ENCODE data around the gene GALNT13. TPM values are rescaled to one million over a fixed set of nuclear protein-coding genes. Genes with fewer than 3 reads are reported as not detected.

The GALNT13 gene
- total RNA-seq, 2 donors from 2014 or later, result 0.33 to 5.7 TPM

DNA sequence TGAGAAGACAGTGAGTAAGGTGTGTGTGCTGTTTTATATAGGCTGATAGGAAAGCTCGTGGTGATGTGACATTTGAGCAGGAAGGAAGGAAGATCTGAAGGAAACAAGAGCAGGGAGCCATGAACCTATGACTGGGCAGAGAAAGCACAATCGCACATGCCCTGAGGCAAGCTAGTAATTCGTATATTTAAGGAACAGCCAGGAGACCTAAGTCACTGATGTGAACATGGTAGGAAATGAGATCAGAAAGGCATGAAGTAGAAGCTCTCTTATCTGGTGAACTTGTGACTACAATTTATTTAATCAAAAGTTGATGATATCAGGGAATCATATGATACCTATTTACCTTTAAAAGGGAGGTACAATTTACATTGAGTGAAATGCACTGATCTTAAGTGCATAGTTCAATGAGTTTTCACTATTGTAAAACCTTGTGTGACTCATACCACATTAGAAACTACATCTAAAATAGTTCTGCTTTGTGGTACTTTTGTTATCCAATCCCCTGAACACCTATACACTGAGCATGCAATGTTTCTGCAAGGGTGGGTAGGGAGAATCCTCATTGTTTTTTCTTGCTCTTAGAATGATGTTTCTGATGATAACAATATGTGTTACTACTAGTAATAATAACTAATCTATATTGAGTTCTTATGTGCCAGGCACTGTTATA is 67.5 kb downstream of the GALNT13 start:
- DNase-seq (no peak), ATAC-seq (no peak)
- Histone ChIP-seq H3K36me3 (replicated peaks in 1 of 2; ENCODE audit: insufficient read depth in 1 of 2, low read depth in 2 of 2) (no peaks in the 10 kb centered on the region), H3K4me1 (no peaks in the 10 kb centered on the region), H3K27ac (no peak overlapping the region), H3K9me3 (no peaks in the 10 kb centered on the region), H3K4me3 (no peak overlapping the region), H3K27me3 (no peaks in the 10 kb centered on the region)
- intact Hi-C loops (cut with DNase I), result no loop called here
- TF ChIP-seq CTCF (IDR thresholded peaks at IDR 0.05) (no peak), POLR2A (IDR thresholded peaks at IDR 0.05) (no peak)
- 53 to 64% methylated on average over 3 of the region's 3 CpGs for WGBS, 2 donors

DNA sequence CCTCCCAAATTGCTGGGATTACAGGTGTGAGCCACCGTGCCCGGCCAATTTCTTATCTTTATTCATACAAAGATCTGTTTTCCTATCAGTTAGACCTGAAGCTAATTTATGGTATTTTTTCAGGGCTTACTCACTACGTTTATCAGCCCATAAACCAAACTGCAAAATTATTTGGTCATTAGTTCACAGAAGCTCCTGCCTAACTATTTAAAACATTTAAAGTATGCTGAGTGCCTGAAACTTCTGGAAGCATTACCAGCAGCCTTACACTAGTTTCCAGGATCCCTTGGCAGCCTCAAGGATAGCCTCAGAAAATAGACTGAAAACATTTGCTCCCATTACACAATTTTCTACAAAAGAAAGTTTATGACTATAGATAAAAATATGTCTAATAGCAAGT is 68.8 kb downstream of the GALNT13 start:
- 12 to 24% methylated on average over 3 of the region's 3 CpGs for WGBS, 2 donors
- Histone ChIP-seq H3K27ac (no peak overlapping the region), H3K4me1 (no peaks in the 10 kb centered on the region), H3K9me3 (no peaks in the 10 kb centered on the region), H3K36me3 (replicated peaks in 1 of 2; ENCODE audit: insufficient read depth in 1 of 2, low read depth in 2 of 2) (no peaks in the 10 kb centered on the region), H3K4me3 (no peak overlapping the region), H3K27me3 (no peaks in the 10 kb centered on the region)
- ATAC-seq (no peak), DNase-seq (no peak)
- no peak for TF ChIP-seq POLR2A (IDR thresholded peaks at IDR 0.05)
- intact Hi-C loops (cut with DNase I), result no loop called here

- Histone ChIP-seq H3K4me3 (no peak overlapping the region), H3K36me3 (replicated peaks in 1 of 2; ENCODE audit: insufficient read depth in 1 of 2, low read depth in 2 of 2) (no peaks in the 10 kb centered on the region), H3K9me3 (no peaks in the 10 kb centered on the region), H3K4me1 (no peaks in the 10 kb centered on the region), H3K27ac (no peak overlapping the region), H3K27me3 (no peaks in the 10 kb centered on the region)
- ATAC-seq (no peak), DNase-seq (no peak)
- intact Hi-C loops (cut with DNase I), result no loop called here
- no peak for TF ChIP-seq CTCF (IDR thresholded peaks at IDR 0.05)
- no peak for TF ChIP-seq POLR2A (IDR thresholded peaks at IDR 0.05)
- 60 to 65% methylated on average over 8 of the region's 8 CpGs for WGBS, 2 donors
Observed at GRCh38 chr2:153944800-153945199, 73.1 kb downstream of the GALNT13 start.

DNA sequence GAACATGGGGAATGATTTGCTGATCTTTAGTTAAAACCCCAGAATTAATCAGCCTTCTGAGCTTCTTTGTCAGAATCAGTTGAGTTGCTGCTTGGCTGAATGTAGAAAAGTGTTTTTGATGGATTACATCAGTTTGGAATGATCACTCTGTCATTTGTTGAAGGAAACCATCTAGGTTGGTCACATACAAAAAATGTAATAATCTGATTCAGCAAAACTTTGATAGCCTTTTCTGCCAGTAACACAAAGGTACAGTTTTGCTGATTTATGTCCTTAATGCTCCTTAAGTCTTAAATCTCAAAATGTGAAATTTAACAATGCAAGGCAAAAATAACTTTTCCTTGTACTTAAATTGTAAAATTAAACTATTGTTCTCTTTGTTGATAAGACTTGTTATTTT is 74.3 kb downstream of the GALNT13 start:
- Histone ChIP-seq H3K27me3 (no peaks in the 10 kb centered on the region), H3K36me3 (replicated peaks in 1 of 2; ENCODE audit: insufficient read depth in 1 of 2, low read depth in 2 of 2) (no peaks in the 10 kb centered on the region), H3K4me3 (no peak overlapping the region), H3K27ac (no peak overlapping the region), H3K4me1 (no peaks in the 10 kb centered on the region), H3K9me3 (no peaks in the 10 kb centered on the region)
- TF ChIP-seq CTCF (IDR thresholded peaks at IDR 0.05) (no peak), POLR2A (IDR thresholded peaks at IDR 0.05) (no peak)
- DNase-seq, result no peak
- ATAC-seq, result no peak
- intact Hi-C loops (cut with DNase I), result no loop called here

- intact Hi-C loops (cut with DNase I), result no loop called here
- DNase-seq (no peak), ATAC-seq (no peak)
- Histone ChIP-seq H3K36me3 (replicated peaks in 1 of 2; ENCODE audit: insufficient read depth in 1 of 2, low read depth in 2 of 2) (no peaks in the 10 kb centered on the region), H3K4me1 (no peaks in the 10 kb centered on the region), H3K9me3 (no peaks in the 10 kb centered on the region), H3K27ac (no peak overlapping the region), H3K4me3 (no peak overlapping the region), H3K27me3 (no peaks in the 10 kb centered on the region)
- TF ChIP-seq POLR2A (IDR thresholded peaks at IDR 0.05) (no peak), CTCF (IDR thresholded peaks at IDR 0.05) (no peak)
Observed at GRCh38 chr2:153953761-153954160, 82.0 kb downstream of the GALNT13 start.
